GM21528 (cell line): Measurements from ENCODE around the gene ATG7.
"Not testable (repeated sequence)": the region's sequence is repeated elsewhere in the genome, so short reads cannot be mapped to it uniquely, and the experiment has no call there.

Source experiments
- ATAC-seq: cut with Tn5 transposase; IDR thresholded peaks from one replicate; pipeline ENCODE4 v1.9.1; 2021; ENCODE audit warnings: mild to moderate bottlenecking, moderate library complexity; ENCODE audit not compliant: unreplicated experiment, low FRiP score

ATG7 gene

DNA sequence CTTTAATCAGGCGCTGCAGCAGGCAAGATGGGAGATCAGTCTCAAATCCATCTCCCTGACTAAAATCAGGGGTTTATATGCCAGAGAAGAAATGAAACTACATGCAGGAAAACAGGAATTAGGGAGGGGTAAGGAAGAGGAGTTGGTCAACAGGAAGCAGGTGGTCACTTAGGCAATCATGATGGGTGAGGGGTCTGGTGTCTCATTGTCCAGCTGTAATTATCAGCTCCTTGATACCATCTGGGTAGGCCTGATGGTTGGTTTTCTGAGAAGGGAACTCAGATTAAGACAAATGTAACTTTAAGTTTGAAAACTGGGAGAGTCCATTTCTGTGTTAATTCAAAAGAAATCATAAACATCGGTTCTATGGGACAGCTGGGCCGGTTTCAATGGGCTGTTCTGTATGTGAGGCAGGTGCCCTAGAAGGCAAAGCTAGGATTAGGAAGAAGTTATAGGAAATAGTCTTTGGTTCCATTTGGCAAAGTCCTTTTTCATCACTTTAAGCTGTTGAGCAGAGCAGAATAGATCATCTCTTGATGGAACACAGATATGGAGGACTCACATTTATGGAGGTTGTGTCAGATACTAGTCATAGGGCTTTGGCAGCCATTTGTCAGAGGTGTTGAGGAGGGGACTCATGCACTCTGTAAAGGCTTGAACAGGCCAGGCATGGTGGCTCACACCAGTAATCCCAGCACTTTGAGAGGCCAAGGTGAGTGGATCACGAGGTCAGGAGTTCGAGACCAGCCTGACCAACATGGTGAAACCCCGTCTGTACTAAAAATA, 222.1 kb downstream of the ATG7 start:
- no peak for ATAC-seq

DNA sequence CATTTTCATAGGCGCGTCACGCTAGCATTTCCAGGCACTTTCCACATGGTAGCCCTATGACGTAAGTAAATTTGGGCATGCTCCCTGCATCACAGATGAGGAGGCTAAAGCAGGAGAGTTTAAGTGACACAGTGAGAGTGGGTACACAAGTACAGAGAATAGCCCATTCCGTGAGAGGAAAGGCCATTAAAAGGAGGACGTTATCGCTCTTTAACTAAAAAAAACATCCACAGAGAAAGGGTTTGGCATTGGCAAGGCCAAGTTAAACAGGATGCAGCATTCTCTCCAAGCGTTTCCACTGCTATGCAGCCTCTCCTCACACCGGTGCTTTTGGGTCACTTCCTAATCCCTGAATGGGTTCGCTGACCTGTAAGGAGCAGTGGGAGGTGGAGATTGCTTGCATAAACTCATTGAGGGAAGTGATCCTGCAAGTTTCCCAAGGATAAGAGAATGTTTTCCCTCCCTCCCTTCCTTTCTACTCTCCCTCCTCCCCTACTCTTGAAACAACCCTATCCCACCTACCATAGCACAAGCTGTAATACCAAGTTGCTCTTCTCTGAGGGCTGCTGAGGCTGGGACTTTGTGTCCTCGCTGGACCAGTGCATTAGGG, 223.9 kb downstream of the ATG7 start:
- ATAC-seq, result no peak

DNA sequence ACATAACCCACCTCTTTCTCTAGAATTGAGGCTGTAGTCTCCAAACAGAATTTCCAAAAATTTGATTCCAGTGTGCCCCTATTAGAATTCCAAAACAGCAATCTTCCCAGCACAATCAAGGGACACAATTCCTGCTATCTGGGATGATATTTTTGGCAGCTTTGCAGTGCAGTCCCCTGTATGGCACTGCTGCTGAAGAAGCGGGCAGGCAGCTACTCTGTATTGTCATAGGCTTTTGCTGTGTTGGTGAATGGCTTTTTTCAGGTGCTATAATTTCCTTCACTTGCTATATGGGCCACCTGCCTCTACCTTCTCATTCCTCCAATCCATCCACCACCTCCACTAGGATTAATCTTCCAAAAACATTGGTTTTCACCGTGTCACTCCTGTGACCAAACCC, 226.0 kb downstream of the ATG7 start:
- ATAC-seq, result no peak

DNA sequence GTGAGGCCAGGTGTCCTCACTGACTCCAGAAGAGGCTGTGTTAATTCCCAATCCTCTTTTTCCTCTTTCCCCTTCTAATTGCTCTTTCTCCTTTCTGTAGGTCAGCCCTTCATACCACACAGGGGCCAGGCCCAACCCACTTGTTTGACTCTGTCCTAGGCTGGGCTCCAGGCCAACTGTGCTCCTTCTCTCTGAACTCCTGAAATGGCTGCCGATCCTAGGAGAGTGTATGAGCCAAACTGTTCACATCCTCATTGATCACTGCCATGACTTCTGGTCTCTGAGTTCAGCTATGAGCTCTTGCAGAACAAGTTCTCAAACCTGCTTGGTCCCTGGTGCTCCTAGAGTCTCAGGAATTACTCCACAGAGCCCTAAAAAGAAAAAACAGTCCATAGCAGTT, 226.4 kb downstream of the ATG7 start:
- ATAC-seq, result no peak

DNA sequence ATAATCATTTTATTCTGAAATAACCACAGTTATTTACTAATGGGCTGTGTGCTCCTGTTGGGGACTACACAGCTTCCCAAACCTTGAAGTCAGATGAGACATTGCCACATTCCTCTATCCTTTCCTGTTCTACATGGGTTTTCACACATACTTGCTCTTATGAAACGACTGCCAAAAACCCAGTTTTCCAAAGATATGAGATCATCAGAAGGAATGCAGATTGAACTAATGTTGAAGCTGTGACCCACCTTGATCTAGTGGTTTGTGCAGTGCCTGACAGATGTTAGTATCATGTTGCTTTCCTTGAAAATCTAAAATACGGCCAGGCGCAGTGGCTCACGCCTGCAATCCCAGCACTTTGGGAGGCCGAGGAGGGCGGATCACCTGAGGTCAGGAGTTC, 226.9 kb downstream of the ATG7 start:
- no peak for ATAC-seq

DNA sequence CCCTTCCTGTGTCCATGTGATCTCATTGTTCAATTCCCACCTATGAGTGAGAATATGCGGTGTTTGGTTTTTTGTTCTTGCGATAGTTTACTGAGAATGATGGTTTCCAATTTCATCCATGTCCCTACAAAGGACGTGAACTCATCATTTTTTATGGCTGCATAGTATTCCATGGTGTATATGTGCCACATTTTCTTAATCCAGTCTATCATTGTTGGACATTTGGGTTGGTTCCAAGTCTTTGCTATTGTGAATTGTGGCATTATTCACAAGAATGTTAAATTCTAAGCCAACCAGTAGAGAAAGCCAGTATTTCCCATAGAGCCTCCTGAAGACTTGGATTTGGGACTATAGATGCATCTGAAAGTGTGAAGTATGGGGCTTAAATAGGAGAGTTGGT, 230.2 kb downstream of the ATG7 start:
- ATAC-seq, result not testable (repeated sequence)

DNA sequence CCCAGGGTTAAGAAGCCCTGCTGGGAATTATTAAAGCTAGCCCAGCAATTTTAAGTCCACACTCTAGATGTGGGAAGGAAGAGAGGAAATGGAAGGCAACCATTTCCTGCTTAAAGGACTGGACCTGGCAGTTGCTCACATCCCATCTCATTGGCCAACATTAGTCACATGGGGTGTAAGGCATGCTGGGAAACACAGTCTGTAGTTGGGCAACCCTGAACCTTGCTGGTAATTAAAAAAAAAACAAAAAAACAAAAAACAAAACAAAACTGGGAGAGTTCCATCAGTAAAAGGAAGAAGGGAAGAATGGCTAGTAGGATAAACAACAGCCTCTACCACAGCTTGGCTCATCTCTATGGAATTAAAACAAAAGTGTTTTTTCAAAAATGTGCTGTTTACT, 235.5 kb downstream of the ATG7 start:
- no peak for ATAC-seq

DNA sequence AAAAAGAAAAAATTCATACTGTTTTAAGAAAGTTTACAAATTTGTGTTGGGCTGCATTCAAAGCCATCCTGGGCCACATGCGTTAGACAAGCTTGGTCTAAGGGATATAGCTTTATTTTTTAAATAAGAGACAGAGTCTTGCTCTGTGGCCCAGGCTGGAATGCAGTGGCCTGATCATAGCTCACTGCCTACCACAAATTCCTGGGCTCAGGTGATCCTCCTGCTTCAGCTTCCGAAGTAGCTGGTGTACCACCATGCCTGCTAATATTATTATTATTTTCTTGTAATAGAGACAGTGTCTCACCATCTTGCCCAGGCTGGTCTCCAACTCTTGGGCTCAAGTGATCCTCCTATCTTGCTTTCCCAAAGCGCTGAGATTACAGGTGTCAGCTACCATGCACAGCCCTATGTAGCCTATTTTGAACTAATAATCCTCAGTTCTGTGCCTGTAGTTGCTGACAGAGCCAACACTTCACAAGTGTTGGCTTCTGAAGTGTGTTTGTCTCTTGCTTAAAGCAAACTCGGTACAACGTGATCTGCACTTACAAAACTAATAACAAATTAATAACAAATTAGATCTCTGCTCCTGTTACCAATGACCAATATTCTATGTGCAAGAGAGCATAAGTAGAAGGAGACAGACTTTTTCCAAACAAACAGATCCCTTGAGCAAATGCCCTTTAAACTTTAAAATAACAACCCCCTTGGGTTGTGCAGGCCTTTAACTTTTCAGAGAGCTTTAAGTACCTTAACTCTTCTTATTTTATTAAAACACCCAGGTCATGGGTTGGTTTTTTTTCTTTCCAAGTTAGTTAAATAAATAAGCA, 236.4 kb downstream of the ATG7 start:
- no peak for ATAC-seq

DNA sequence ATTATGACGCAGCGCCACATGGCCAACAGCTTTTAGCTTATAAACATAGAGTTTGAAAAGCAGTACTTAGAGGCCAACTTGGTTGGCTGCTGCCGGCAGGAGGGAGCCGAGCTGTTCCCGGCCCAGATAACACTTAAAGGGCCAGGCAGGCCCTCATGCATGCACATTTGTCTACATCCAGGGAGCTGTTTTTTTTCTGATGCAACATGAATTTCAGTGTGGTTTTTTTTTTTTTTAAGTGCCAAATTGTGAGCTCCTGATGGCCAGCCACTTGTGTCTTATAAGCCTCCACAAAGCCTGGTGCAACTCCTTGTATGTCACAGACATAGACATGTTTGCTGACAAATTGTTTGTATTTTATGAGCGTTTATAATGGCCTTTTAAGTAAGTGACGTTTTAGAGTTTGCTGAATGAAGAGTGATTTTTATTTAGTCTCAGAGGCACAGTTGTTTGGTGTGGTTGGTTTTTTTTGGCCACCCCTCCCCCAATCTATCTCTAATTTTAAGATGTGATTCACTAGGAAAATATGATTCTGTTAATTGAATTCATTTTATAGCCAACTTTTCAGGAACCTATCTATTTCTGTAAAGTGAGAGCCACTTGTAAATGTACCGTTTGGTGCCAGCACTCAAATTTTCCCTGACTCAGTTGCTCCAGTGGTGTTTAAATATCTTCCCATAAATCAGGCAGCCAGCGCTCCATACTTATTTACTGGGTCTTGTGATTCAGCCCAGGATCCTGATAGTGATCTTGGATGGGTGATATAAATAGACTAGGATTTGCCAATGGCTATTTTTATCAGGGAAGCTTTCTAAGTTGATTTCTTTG, 237.2 kb downstream of the ATG7 start:
- no peak for ATAC-seq

DNA sequence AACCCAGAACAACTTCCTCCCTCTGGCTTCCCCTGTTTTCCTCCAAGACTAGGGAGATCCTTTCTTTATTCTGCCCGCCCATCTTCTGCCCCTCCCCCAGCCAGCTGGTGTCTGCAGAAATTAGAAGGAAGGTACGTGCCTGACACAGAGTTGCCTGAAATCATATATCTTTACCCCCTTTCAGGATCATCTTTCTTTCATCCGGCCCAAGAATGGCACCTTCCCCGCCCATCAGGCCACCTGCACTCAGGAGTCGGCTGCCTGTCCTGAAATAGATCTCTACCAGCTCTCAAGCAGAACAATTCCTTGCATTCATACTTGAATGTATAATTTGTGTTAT, 237.8 kb downstream of the ATG7 start:
- ATAC-seq, result no peak

DNA sequence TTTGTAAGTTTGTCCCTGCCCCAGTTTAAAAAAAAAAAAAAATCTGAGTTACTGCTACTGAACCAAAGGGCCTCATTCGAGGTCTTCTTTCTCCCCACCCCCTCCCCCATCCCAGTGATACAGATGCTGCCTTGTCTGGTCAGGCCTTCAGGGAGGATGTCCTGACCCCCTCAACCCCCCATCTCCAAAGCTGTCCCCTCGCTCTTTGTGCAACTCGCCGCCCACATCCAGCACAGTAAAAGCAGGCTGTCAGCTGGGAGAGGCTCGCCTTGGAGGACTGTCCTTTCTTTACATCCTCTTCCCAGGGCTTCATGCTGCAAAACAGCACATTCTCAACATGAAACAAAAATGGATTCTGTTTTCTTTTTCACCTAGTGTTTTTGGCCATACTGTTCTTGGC, 238.2 kb downstream of the ATG7 start:
- ATAC-seq, result no peak

DNA sequence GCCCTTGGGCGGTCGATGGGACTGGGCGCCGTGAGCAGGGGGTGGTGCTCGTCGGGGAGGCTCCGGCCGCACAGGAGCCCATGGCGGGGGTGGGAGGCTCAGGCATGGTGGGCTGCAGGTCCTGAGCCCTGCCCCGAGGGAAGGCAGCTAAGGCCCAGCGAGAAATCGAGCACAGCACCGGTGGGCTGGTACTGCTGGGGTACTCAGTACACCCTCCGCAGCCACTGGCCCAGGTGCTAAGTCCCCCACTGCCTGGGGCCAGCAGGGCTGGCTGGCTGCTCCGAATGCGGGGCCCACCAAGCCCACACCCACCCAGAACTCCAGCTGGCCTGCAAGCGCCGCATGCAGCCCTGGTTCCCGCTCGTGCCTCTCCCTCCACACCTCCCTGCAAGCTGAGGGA, 239.4 kb downstream of the ATG7 start:
- not testable (repeated sequence) for ATAC-seq

DNA sequence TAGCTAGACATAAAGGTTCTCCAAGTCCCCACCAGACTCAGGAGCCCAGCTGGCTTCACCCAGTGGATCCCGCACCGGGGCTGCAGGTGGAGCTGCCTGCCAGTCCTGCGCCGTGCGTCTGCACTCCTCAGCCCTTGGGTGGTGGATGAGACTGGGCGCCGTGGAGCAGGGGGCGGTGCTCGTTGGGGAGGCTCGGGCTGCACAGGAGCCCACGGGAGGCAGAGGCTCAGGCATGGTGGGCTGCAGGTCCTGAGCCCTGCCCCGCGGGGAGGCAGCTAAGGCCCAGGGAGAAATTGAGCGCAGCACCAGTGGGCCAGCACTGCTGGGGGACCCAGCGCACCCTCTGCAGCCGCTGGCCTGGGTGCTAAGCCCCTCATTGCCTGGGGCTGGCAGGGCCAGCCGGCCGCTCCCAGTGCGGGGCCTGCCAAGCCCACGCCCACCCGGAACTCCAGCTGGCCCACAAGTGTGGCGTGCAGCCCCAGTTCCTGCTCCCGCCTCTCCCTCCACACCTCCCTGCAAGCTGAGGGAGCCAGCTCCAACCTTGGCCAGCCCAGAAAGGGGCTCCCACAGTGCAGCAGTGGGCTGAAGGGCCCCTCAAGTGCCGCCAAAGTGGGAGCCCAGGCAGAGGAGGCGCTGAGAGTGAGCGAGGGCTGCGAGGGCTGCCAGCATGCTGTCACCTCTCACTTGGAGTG, 241.1 kb downstream of the ATG7 start:
- not testable (repeated sequence) for ATAC-seq

DNA sequence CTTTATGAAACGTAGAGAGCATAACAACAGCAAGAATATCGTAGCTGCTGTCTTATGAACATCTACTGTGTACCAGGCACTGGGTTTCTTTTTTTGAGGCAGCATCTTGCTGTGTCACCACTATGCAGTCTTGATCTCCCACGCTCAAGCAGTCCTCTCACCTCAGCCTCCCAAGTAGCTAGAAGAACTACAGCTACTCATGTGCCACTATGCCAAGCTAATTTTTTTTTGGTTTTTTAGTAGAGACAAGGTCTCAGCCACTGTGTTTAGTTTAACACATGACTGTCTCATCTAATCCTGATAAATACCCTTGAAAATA, 241.6 kb downstream of the ATG7 start:
- ATAC-seq, result no peak

DNA sequence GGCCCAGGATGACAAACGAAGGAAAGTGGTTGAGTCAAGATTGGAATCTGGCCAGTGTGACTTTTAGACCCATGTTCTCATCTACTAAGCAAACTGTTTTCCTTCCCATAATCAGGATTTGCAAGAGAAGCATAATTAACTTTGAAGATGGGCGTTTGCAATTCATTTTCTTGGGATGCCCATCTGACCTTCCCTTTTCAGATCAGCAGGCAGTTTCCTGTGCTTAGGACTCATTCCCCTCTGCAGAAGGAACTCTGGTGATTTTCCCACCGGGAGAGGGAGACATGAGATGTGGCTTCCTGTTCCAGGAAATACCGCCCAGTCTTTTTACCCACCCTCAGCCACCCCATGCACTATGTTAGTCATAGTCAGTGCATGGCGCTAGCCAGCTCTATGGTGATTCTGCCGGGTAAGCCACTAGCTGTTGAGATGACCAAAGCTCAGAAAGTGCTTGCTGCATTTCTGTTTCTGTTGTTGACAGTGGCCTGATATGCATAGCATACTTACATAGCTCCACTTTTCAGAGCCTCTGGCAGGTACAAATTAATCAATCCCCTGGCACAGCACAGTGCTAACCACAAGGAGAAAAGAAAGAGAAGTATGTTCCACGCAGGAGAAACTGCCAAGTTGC, 242.1 kb downstream of the ATG7 start:
- no peak for ATAC-seq

DNA sequence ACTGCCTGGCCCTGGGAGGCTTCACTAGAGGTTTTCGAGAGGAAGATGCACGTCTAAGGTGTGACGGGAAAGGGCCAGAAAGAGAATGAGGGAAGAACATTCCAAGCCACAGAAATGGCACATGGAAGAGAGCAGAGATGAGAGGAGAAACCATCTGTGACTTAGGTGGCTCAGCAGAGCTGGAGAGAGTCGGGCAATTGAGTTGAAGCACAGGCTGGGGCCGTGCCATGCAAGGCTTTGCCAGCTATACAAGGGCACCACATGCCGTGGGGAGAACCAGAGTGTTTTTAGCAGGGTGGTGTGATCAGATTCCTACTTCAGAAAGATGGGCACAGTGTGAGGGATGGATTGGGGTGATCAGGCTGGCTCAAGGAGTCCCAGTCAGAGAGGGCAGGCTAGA, 245.4 kb downstream of the ATG7 start:
- ATAC-seq, result no peak

DNA sequence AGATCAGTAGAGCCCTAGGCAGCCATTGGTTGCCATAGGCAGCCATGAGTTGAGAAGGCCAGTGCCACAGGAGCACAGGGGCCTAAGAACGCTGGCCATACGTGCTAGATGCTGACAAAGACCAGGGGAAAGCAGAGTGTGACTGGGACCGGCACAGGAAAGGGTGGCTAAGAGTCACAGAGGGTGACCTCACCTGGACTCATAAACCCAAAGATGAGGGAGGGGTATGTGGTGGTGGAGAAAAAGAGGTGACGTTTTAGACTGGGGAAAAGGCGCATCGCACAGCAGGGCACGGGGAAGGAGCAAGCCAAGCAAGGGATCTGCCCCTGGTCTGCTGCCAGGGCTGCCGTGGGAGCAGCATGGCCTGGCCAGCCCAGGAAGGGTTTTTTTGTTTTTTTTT, 249.0 kb downstream of the ATG7 start:
- ATAC-seq, result no peak

DNA sequence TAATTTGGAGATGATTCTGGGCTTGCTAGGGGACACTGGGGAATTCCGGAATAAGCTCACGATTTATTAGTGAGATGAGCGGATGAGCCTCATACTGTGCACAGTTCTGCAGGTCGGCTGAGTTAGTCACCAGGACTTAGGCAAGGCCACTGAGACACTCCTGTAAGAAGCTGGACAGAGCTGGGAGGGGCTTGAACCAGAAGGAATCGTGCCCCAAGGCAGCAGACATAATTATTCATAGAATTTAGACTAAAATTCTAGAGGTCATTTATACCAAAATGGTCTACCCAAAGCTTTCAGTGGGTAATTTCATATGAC, 250.2 kb downstream of the ATG7 start:
- ATAC-seq, result no peak

DNA sequence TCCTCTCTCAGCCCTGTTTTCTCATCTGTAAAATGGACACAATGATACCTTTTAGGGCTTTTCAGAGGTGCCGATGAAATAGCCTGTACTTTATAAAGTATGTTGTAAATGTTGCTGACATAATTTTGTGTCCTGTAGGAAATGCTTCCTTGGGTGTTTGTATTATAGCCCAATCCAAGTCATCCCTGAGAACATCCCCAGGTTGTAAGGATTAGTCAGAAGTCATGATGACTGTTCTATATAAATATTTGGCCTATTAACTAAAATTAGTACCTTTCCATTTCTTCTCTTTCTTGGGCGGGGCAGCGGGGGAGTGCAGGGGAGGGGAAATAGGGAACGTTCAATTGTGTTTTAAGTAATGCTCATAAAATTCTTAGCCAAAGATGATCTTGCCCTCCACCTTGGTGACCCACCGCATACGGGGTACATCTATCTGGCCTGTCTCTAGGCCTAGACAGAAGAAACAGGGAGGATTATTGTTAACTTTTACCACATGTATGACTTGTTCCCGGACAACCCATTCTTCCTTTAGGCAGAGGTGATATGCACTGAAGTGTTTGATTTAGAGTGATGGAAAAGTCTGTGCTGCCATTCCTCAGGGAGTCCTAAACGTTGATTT, 250.9 kb downstream of the ATG7 start:
- no peak for ATAC-seq
